Activated CD4-positive, CD25-positive, alpha-beta regulatory T cell (primary cell): ENCODE data around the gene BCAS4.

Source experiments
- DNase-seq, 4 experiments: peaks; one replicate each; lab custom pipeline; 2025; lab: John Stamatoyannopoulos, UW

Gene BCAS4

DNA sequence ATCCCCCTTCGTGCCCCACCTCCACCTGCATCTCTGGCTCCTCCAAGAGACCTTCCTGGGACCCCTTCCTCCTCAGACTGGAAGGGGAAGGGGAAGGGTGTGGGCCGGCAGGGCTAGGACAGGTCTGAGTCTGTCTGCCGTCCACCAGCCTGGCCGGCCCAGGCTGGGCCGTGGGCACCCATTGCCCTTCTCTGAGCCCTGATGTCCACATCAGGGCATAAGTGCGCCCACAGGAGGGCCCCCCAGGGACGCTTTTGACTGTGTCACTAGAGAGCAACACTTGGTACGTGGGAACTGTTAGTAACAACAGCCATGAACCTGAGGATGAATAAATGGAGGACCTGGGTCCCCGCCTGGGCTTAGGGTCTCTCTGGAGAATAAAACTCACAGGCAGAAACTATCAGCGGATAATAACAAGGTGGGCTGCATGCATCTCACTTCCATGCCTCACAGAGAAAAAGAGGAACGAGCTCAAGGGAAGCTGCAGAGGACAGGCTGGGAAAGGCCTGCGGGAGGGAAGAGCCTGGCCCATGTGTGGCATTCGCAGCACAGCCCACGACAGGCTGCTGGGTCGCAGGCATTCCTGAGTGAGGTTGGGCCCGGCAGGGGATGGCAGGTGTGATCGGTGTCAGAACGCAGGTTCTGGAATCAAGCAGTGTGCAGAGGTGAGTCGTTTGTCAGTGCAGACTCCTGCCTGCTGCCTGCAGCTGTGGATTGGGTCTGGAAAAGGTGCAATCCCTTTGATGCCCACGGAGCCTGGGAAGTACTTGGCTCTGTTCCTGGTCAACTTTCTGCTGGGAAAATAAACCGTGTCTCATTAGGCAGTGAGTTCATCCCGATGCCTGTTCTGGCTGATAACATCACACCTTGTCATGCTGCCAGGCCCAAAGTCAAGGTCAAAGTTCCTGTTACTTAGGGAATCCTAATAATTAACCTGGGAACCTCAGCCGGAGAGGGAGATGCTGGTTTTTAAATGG is 60.9 kb downstream of the BCAS4 start:
- DNase-seq, result no peak

DNA sequence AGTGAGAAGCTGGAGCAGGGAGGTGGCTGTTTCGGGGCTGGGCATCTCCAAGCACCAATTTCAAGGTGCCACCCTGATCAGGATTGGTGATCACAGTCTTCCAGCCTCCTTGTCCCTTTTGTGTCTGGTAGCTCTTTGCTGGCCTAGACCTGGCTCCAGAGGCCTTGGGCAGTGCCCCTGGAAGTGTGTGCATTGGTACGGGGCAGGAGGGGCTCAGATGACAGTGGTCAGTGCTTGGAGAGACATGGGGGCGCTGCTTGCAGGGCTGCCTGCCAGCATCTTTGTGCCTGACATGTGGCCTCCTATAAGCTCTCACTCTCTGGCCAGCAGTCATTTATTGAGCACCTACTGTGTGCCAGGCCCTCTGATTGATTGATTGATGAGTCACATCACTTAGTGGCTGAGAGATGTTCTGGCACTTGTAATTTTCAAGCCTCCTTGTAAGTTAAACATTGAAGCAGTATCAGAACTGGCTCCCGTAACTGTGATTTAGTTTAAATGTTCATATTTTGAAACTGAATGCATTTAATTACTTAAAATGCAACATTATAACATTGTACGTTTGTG is 61.7 kb downstream of the BCAS4 start:
- DNase-seq, result no peak

- no peak for DNase-seq
Measured at GRCh38 chr20:50857348-50857747, 62.5 kb downstream of the BCAS4 start.

DNA sequence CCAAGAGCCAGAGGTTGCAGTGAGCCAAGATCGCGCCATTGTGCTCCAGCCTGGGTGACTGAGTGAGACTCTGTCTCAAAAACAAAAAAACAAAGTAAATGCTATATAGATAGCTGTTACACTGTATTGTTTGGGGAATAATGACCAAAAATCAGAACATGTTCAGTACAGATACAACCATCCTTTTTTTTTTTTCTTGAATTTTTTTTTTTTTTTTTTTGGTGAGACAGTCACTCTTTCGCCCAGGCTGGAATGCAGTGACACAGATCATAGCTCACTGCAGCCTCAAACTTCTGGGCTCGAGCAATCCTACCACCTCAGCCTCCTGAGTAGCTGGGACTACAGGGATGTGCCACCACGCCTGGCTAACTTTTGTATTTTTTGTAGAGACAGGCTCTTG is 63.7 kb downstream of the BCAS4 start:
- DNase-seq, result no peak

DNA sequence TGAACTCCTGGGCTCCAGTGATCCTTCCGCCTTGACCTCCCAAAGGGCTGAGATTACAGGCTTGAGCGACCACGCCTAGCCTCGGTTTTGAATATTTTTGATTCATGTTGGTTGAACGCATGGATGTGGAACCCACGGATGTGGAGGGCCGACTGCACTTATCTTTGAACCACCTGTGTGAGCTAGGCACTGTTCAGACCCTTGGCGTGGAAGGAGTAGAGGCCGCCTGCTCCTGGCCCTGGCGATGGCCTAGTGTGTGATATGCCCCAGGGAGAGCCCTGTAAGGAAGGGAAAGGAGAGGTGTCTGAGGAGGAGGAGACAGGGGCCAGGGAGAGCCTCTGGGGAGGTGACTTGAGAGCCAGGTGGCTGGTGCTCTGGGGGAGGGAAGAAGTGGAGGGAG is 64.3 kb downstream of the BCAS4 start:
- DNase-seq, result no peak

- no peak for DNase-seq
Measured at GRCh38 chr20:50861012-50861411, 66.2 kb downstream of the BCAS4 start.

DNA sequence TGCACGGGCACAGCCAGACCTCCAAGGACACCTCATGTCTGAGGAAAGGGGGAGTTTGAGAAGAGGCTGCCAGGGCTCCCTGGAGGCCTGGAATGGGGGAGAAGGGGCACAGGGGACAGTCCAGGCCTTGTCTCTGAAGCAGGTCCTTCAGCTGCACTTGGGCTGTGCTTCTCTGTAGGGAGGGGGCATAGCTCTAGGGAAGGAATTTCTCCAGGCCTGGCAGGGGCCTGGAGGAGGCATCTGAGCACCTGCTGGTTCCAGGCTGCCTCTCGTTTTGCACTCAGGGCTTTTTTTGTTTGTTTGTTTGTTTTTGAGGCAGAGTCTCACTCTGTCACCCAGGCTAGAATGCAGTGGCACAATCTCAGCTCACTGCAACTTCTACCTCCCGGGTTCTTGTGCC is 67.7 kb downstream of the BCAS4 start:
- DNase-seq, result no peak

DNA sequence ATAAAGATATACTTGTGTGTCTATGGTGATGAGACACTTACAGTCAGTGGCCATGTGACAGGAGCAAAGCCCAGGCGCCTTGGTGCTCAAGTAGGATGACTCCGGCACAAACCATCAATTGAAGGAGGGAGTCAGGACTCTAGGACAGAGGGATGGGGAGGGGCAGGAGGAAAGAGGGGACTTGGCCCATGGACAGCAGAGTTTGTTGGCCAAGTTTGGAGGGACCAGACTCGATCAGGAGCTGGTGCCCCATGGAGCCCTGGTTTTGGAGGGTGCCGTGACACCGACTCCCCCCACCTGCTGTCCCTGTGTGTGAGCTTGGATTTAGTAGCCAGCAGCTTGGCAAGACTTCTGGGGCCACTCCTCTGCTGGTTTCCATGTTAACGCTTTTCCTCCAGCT is 70.3 kb downstream of the BCAS4 start:
- DNase-seq, result no peak

DNA sequence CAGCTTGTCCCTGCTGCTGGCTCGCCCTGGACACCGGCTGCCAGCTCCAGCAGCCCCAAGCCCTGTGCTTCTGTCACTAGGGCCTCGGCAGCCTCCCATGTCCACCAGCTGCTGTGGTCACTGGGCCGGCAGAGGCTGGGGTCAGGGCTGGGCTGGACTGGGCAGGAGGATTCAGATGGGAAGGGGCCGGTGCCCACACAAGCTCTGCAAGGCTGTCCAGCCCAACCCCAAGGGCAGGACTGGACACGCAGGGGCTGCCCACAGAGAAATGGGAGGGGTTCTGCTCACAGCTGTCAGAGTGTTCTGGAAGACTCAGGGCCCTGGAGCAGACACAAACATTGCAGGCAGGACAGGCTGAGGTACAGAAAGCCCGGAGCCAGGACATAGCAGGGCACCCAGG is 70.7 kb downstream of the BCAS4 start:
- DNase-seq, result no peak

DNA sequence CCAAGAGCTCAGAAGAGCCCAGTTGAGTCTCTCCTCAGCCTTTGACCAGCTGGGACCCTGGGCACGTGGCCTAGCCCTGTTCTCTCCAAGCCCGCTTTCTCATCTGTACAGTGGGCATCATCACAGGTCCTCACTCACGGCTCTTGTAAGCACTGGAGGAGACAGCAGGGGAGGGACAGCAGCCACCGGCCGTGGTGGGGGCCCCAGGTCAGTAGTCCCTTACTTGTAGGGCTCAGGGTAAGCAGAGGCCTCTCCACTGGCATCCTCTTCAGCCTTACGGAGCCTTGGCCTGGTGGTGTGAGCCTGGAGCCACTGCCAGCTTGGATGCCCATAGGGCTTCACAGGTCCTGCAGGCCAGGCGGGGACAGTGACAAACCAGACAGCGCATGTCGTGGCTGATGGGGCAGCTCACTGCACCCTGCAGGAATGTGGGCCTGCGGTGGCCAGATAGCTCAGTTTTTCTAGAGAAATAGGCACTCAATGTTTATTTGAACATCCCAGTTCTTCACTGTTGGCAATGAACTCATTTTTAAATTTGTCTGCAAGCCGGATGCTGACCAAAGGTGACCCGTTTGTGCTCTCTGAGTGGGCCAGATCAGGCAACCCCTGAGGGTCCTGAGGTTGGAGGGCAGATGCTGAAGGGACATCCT is 71.3 kb downstream of the BCAS4 start:
- no peak for DNase-seq

DNA sequence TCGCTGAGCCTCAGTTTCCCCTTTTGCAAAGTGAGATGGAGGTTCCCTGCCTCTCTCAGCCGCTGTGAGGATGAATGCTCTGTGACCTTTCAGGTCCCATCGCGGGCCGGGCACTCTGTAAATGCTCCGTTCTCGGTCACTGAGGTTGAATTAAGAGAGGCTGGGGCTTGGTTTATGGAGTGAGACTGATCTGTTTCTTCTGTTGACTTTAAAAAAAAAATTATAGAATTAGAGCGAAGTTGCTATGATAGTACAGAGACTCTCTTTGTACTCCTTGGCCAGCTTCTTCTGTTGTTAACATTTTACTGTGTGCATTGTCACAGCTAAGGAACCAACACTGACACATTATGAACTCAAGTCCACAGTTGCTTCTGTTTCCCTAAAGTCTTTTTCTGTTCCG is 72.0 kb downstream of the BCAS4 start:
- DNase-seq, result no peak

GRCh38 chr20:50867805-50868204 is 72.9 kb downstream of the BCAS4 start:
- DNase-seq, result no peak

DNA sequence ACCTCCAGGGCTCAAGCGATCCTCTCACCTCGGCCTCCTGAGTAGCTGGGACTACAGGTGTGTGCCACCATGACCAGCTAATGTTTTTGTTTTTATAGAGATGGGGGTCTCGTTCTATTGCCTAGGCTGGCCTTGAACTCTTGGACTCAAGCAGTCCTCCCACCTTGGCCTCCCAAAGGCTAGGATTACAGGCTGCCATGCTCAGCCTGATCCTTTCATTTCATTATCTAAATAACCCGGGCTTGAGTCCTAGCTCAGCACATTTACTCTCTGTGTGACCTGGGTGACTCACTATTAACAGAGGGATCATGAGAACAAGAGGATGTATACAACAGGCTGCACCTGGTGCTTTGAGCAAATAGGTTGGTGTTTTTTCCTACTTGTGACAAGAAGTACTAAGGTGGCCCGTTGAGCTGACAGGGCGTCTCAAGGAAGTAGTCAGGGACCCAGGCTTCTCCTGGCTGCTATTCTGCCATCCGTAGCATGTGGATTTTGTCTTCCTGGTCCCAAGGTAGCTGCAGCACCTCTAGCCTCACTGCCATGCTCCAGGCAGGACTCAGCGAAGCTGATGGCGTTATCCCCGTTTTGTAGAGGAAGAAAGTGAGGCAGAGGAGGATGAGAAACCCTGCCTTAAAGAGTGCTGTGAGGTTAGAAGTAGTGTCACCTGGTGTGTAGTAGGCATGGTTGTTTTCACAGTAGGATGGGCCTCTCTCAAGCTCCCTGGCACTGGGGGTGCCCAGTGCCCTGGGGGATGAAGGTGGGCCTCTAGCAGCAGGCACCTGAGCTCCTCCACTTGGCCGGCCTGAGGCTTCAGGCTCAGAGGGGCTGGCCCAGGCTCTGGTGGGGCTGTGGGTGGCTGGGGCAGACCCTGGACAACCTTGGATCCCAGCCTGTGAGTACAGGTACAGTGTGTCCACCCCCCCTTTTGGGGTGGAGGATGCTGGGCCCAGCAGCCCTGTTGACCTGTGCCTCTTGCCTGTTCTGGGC is 73.9 kb downstream of the BCAS4 start:
- no peak for DNase-seq

GRCh38 chr20:50870561-50871161 is 75.8 kb downstream of the BCAS4 start:
- DNase-seq, result no peak

- no peak for DNase-seq
Measured at GRCh38 chr20:50872560-50873425, 77.9 kb downstream of the BCAS4 start.

DNA sequence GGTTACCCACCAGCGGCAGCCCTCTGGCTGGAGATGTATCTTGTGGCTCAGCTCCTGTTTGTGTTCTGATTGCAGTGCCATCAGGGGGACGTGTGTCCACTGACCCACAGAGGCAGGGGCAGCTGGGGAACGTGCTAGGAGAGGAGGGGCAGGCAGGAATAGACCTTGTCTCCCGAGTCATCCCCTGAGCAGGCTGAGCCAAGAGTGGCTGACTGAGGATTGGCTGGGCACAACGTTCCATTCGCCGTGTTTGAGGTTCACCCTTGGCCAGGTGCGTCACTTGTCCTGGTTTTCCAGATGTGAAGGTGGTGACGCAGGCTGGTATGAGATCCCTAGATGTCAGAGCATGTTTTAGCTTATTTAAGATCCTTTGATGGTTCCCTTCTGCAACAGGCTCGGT is 78.7 kb downstream of the BCAS4 start:
- DNase-seq, result no peak

DNA sequence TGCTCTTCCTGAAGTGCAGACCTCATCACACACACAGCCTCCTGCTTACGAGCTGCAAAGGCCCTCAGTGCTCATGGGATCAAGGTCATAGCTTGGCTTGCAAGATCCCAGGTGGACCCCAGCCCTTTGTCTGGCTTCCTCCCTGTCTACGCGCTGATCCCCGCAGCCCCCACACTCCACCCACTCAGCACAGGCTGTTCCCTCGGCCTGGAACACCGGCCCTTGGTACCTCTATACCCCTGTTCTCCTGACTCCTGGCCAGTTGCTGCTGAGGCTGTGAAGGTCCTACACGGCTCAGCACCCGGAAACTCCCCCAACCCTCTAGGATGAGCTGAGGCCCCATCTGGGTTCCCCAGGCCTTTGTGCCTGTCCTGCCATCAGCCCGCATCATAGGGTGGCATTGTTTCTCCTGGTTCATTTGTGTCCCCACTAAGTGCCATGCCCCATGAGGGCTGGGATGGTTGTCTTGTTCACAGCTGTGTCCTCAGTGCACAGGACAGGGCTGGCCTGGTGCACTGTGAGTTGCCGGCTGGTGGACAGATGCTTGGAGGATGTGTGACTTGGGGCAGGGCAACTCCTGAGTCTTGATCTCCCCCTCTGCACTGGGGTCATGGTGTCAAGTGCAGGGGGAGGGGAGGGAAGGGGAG is 79.4 kb downstream of the BCAS4 start:
- DNase-seq, result no peak

DNA sequence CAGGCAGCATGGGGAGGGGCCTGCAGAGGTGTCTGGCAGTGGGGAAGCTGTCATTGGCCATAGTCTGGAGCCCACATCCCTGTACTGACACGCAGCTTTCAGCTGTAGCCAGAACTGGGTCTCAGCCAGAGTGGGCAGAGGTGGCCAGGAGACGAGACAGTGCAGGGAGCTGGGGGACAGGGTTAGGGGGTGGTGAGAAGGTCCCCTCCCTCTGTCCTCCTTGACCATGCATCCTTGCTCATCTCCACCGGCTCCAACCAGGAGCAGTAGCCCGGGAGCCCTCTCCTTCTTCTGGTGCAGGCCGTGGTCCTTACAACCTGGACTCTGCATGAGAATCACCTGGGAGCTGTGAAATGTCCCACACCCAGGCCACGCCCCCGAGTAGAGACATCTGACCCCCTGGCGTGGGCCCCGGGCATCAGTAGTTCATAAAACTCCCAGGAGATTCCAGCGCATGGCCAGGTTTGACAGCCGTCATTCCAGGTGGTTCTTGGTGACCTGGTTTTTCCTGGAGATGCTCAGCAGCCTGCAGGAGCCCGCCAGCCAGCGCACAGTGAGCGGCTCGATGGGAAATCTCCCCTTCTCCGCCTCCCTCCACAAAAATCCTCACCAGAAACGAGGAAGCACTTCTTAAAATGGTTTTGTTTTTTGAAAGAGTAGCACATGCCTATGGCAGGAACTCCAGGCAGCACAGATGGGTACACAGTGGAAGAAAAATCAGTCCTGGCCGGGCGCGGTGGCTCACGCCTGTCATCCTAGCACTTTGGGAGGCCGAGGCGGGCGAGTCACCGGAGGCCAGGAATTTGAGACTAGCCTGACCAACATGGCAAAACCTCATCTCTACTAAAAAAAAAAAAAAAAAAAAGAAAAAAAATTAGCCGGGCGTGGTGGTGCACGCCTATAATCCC is 80.2 kb downstream of the BCAS4 start:
- DNase-seq, result no peak
